ENCODE measurements around the gene IFITM5. TPM values are rescaled to one million over a fixed set of nuclear protein-coding genes. Genes with fewer than 3 reads are reported as not detected.
"Not testable (repeated sequence)": the region's sequence is repeated elsewhere in the genome, so short reads cannot be mapped to it uniquely, and the experiment has no call there.

IFITM5 gene
- total RNA-seq, 1 experiment from 2014 or later = not detected

- H3K9me3 ChIP-seq (ENCODE audit: control insufficient read depth, low read depth, low read length); H3K27me3 ChIP-seq (ENCODE audit: insufficient read depth, low read length); H3K79me1 ChIP-seq (ENCODE audit: insufficient read depth, low read depth, low read length, poor library complexity, severe bottlenecking); H3K9ac ChIP-seq (ENCODE audit: extremely low read depth, insufficient read length, low read length); H2BK5ac ChIP-seq (ENCODE audit: insufficient read length, low read length); H3K23me2 ChIP-seq (ENCODE audit: insufficient read length, low read depth, low read length, poor library complexity, severe bottlenecking); H4K8ac ChIP-seq (replicated peaks; ENCODE audit: insufficient read length, low read depth, low read length); H3K23ac ChIP-seq (ENCODE audit: insufficient read length, low read depth, low read length); H2AFZ ChIP-seq (ENCODE audit: low read length); H3K27ac ChIP-seq (ENCODE audit: insufficient read length, low read depth, low read length); H3K79me2 ChIP-seq (ENCODE audit: insufficient read depth, low read length); H3K27me3 Mint-ChIP-seq (ENCODE audit: low read depth); H3T11ph ChIP-seq (ENCODE audit: low read length); H3K9me3 Mint-ChIP-seq; H3K56ac ChIP-seq (ENCODE audit: insufficient read length, low read depth, low read length); H3K36me3 Mint-ChIP-seq (ENCODE audit: insufficient read depth in 1 of 3, low read depth in 3 of 3); H2BK15ac ChIP-seq (ENCODE audit: low read depth, low read length); H2BK120ac ChIP-seq (ENCODE audit: low read depth, low read length, poor library complexity, severe bottlenecking); H4K5ac ChIP-seq (ENCODE audit: insufficient read length, low read depth, low read length); H2BK20ac ChIP-seq (ENCODE audit: low read depth, low read length, poor library complexity, severe bottlenecking); H4K20me1 ChIP-seq (ENCODE audit: control insufficient read depth, insufficient read depth, insufficient read length): not testable (repeated sequence)
- Mint-ChIP-seq H3K27ac (peak within 1 kb of the TSS; percentile 85 to 98 (median 97)), H3K4me1 (peaks cover 62 to 69% of the 10 kb centered on the region in 2 experiments), H3K4me3 (peak within 1 kb of the TSS; percentile 87 to 91)
- Histone ChIP-seq H4K91ac (ENCODE audit: insufficient read length, low read depth, low read length) (peak within 1 kb of the TSS; percentile 92), H3K4ac (ENCODE audit: low read depth, low read length) (peak within 1 kb of the TSS; percentile 62; the same call in 1 of the 2 replicates), H2BK12ac (ENCODE audit: insufficient read length, low read depth, low read length) (peak within 1 kb of the TSS; percentile 99), H2AK5ac (ENCODE audit: insufficient read length, low read length) (peak within 1 kb of the TSS; percentile 34), H3K4me1 (ENCODE audit: insufficient read depth, low read length) (peaks cover 21% of the 10 kb centered on the region; the same call in 1 of the 2 replicates), H3K14ac (ENCODE audit: insufficient read depth, low read length) (peak within 1 kb of the TSS; percentile 50; the same call in 1 of the 2 replicates), H3K18ac (ENCODE audit: insufficient read length, low read depth, low read length) (peak within 1 kb of the TSS; percentile 47), H3K4me2 (ENCODE audit: insufficient read depth, insufficient read length, low read length) (peak within 1 kb of the TSS; percentile 25)
- no CpG with 5 or more reads among the region's 28 CpGs for WGBS (ENCODE audit: extremely low coverage, insufficient read length, low lambda C conversion rate)
- peak; percentile 79 for DNase-seq
Measured at GRCh38 chr11:307766-308708, 8.7 kb upstream of the IFITM5 start, which contains the start of gene IFITM2. IFITM2 (plus strand) TSS chr11:307816; CDS start chr11:308193, 377 bp downstream.
